WTC11 (cell line): ENCODE data around the gene REX1BD. TPM values are rescaled to one million over a fixed set of nuclear protein-coding genes. Genes with fewer than 3 reads are reported as not detected.

Experiments
- ATAC-seq: fragments of 200-7000 bp; cut with Tn5 transposase; 2 replicates; pipeline ENCODE4 v1.10.0; 2021; ENCODE audit warnings: mild to moderate bottlenecking, moderate library complexity
- CTCF ChIA-PET: fragments of 300-600 bp; sonication (Branson Sonifier 250); formaldehyde crosslinking; loops from one replicate; lab custom pipeline; 2021; ENCODE audit warnings: antibody characterized with exemption; lab: Charles Lee
- POLR2A ChIA-PET: fragments of 350-600 bp; sonication (Branson Sonifier 250); formaldehyde crosslinking; loops from one replicate; lab custom pipeline; 2021; ENCODE audit warnings: antibody characterized with exemption; lab: Charles Lee
- DNase-seq: peaks from one replicate; pipeline ENCODE4 v3.0.0; 2021; ENCODE audit warnings: low spot score
- H3K27ac Mint-ChIP-seq: 2 replicates; pipeline ENCODE4 v1.8.0; 2021; ENCODE audit warnings: mixed read lengths
- H3K27me3 Mint-ChIP-seq: 2 replicates; pipeline ENCODE4 v1.8.0; 2021; ENCODE audit warnings: low read depth, mild to moderate bottlenecking, moderate library complexity, mixed read lengths
- H3K36me3 Mint-ChIP-seq: 2 replicates; pipeline ENCODE4 v1.8.0; 2021; ENCODE audit warnings: mixed read lengths
- H3K4me1 Mint-ChIP-seq: 2 replicates; pipeline ENCODE4 v1.8.0; 2022; ENCODE audit warnings: mixed read lengths
- H3K4me3 Mint-ChIP-seq: 2 replicates; pipeline ENCODE4 v1.8.0; 2021; ENCODE audit warnings: mild to moderate bottlenecking, moderate library complexity, mixed read lengths
- H3K9me3 Mint-ChIP-seq: 2 replicates; pipeline ENCODE4 v1.8.0; 2021; ENCODE audit warnings: mixed read lengths
- CREB1 ChIP-seq: sonication (generic); formaldehyde crosslinking; IDR thresholded peaks from 2 replicates; pipeline ENCODE4 v1.8.0; 2023; ENCODE audit warnings: mild to moderate bottlenecking, missing genetic modification reagents
- CREM ChIP-seq: sonication (generic); formaldehyde crosslinking; IDR thresholded peaks from 2 replicates; pipeline ENCODE4 v1.8.1; 2022; ENCODE audit warnings: mild to moderate bottlenecking, missing genetic modification reagents, moderate library complexity
- FOXP1 ChIP-seq: sonication (generic); formaldehyde crosslinking; IDR thresholded peaks from 2 replicates; pipeline ENCODE4 v1.8.0; 2022; ENCODE audit warnings: missing genetic modification reagents, mild to moderate bottlenecking, moderate library complexity, borderline replicate concordance
- GRHL2 ChIP-seq: fragments of 250-450 bp; sonication (Bioruptor Pico); IDR thresholded peaks from 2 replicates; pipeline ENCODE4 v1.8.0; 2022; ENCODE audit warnings: mild to moderate bottlenecking, moderate library complexity; ENCODE audit not compliant: insufficient replicate concordance, severe bottlenecking
- HMGA2 ChIP-seq: fragments of 250-450 bp; sonication (Bioruptor Pico); IDR thresholded peaks from 2 replicates; pipeline ENCODE4 v1.4.0; 2021; ENCODE audit warnings: mild to moderate bottlenecking, moderate library complexity
- JAZF1 ChIP-seq: fragments of 250-450 bp; sonication (Bioruptor Pico); IDR thresholded peaks from 2 replicates; pipeline ENCODE4 v1.9.0; 2021; ENCODE audit warnings: moderate library complexity, mild to moderate bottlenecking, inconsistent platforms
- KAT7 ChIP-seq: sonication (generic); formaldehyde crosslinking; IDR thresholded peaks from 2 replicates; pipeline ENCODE4 v1.8.1; 2023; ENCODE audit warnings: missing genetic modification reagents, mild to moderate bottlenecking, borderline replicate concordance
- MYBL2 ChIP-seq: sonication (generic); formaldehyde crosslinking; IDR thresholded peaks from 2 replicates; pipeline ENCODE4 v1.8.1; 2023; ENCODE audit warnings: mild to moderate bottlenecking, moderate library complexity, missing genetic modification reagents
- NFATC4 ChIP-seq: fragments of 250-450 bp; sonication (Bioruptor Pico); IDR thresholded peaks from 2 replicates; pipeline ENCODE4 v1.9.0; 2021; ENCODE audit warnings: mild to moderate bottlenecking
- NFYB ChIP-seq: sonication (generic); formaldehyde crosslinking; conservative IDR thresholded peaks from 2 replicates; pipeline ENCODE4 v1.8.0; 2022; ENCODE audit warnings: low read depth, missing genetic modification reagents
- NR2C2 ChIP-seq: sonication (generic); formaldehyde crosslinking; IDR thresholded peaks from 2 replicates; pipeline ENCODE4 v1.8.0; 2022; ENCODE audit warnings: mild to moderate bottlenecking, missing genetic modification reagents
- OVOL2 ChIP-seq: fragments of 250-450 bp; sonication (Bioruptor Pico); IDR thresholded peaks from 2 replicates; pipeline ENCODE4 v1.9.0; 2021; ENCODE audit warnings: mild to moderate bottlenecking, borderline replicate concordance
- SMAD4 ChIP-seq: sonication (generic); formaldehyde crosslinking; IDR thresholded peaks from 2 replicates; pipeline ENCODE4 v1.8.0; 2022; ENCODE audit warnings: mild to moderate bottlenecking, missing genetic modification reagents
- SP1 ChIP-seq: sonication (generic); formaldehyde crosslinking; conservative IDR thresholded peaks from 2 replicates; pipeline ENCODE4 v1.8.1; 2022; ENCODE audit warnings: missing genetic modification reagents
- TCF7 ChIP-seq: sonication (generic); formaldehyde crosslinking; IDR thresholded peaks from 2 replicates; pipeline ENCODE4 v1.8.0; 2022; ENCODE audit warnings: mild to moderate bottlenecking, low read depth, missing genetic modification reagents, moderate library complexity
- TEAD4 ChIP-seq: sonication (generic); formaldehyde crosslinking; IDR thresholded peaks from 2 replicates; pipeline ENCODE4 v1.8.0; 2022; ENCODE audit warnings: mild to moderate bottlenecking, missing genetic modification reagents
- ZNF232 ChIP-seq: sonication (generic); formaldehyde crosslinking; IDR thresholded peaks from 2 replicates; pipeline ENCODE4 v1.8.0; 2022; ENCODE audit warnings: mild to moderate bottlenecking, missing genetic modification reagents
- ZNF317 ChIP-seq: sonication (generic); formaldehyde crosslinking; IDR thresholded peaks from 2 replicates; pipeline ENCODE4 v1.8.1; 2023; ENCODE audit warnings: low read depth, mild to moderate bottlenecking, moderate library complexity, missing genetic modification reagents, borderline replicate concordance
- total RNA-seq: library from RNA; stranded (reverse); gene quantifications from 3 replicates; pipeline ENCODE4 v1.2.3, GENCODE V29; 2021
- TF ChIP-seq, protein P1 (sequence below): sonication (generic); formaldehyde crosslinking; IDR thresholded peaks from 2 replicates; pipeline ENCODE4 v1.8.1; 2022; ENCODE audit warnings: mild to moderate bottlenecking, moderate library complexity, missing genetic modification reagents
- TF ChIP-seq, protein P2 (sequence below): sonication (generic); formaldehyde crosslinking; IDR thresholded peaks from 2 replicates; pipeline ENCODE4 v1.8.1; 2023; ENCODE audit warnings: mild to moderate bottlenecking, missing genetic modification reagents, moderate library complexity
- TF ChIP-seq, protein P3 (sequence below): fragments of 250-450 bp; sonication (Bioruptor Pico); IDR thresholded peaks from 2 replicates; pipeline ENCODE4 v1.8.0; 2021; ENCODE audit warnings: mild to moderate bottlenecking
- TF ChIP-seq, protein P4 (sequence below): fragments of 250-450 bp; sonication (Bioruptor Pico); conservative IDR thresholded peaks from 2 replicates; pipeline ENCODE4 v1.9.0; 2021; ENCODE audit warnings: mild to moderate bottlenecking
- TF ChIP-seq, protein P5 (sequence below): sonication (generic); formaldehyde crosslinking; IDR thresholded peaks from 2 replicates; pipeline ENCODE4 v1.8.1; 2023; ENCODE audit warnings: mild to moderate bottlenecking, missing genetic modification reagents

The REX1BD gene
- total RNA-seq, 1 experiment from 2014 or later = 90.2 TPM

DNA sequence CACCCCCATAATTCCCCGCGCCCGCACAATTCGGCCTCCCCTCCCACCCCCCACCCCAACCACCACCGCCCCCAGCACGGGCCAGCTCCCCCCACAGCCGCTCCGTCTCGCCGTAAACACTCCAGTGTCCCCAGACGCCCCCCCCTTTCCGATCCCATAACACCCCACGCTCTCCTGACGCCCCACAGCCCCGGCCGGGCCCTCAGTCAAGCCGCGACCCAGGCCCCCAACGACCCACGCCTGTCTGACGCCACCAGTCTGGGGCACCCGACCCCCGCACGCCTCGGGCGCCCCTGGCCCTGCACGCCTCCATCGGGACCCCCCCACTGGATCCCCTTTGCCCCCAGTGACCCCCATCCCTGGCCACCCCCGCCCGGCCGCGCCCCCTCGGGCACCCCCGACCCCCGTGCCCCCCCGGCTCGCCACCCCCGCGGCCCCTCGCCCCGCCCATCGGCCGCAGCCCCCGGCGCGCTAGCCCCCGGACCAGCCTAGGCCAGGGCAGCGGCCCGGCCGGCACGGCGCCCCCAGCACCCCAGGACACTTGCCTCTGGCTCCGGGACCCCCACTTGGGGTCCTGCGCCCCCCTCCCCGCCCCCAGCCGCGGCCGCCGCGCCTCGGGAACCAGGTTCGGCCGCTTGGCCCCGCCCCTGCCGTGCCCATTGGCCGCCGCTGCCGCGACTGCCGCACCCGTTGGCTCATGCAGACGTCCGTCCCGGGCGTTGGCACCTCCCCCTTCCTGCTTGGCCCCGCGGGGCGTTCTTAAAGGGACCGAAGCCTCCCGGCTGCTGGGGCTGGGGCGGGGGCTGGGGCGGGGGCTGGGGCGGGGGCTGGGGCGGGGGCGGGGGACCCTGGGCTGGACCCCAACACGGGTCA, 45.4 kb upstream of the REX1BD start, which contains the start of gene FKBP8:
FKBP8 (minus strand) TSS at position 633 of the 873 bp plus-strand sequence. CDS start 1,603 bp downstream, outside the sequence.
- ChIA-PET POLR2A (interaction anchor here (2.0 kb wide), 1 partner anchor 14 kb away, joined by 8 read pairs; the partner anchor contains the start of gene KXD1), CTCF (interaction anchor here (1.1 to 1.4 kb wide), 8 partner anchors 14 to 76 kb away, joined by 3 to 7 read pairs (median 4); partner anchors contain the start of gene KXD1)
- Mint-ChIP-seq H3K4me3 (peak within 1 kb of the TSS; percentile 84), H3K9me3 (no peaks in the 10 kb centered on the region), H3K4me1 (peaks cover 16% of the 10 kb centered on the region), H3K36me3 (peaks cover 20% of the 10 kb centered on the region), H3K27me3 (no peaks in the 10 kb centered on the region), H3K27ac (peak within 1 kb of the TSS; percentile 90)
- DNase-seq (peak; percentile 97), ATAC-seq (peak; percentile 96)
- TF ChIP-seq, protein P1, sequence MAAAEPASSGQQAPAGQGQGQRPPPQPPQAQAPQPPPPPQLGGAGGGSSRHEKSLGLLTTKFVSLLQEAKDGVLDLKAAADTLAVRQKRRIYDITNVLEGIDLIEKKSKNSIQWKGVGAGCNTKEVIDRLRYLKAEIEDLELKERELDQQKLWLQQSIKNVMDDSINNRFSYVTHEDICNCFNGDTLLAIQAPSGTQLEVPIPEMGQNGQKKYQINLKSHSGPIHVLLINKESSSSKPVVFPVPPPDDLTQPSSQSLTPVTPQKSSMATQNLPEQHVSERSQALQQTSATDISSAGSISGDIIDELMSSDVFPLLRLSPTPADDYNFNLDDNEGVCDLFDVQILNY = 0 out of 2 replicates have a peak, but pooled peaks have one; percentile 33
- TF ChIP-seq NFYB (CRISPR knock-in tag) = peak; percentile 93
- no peak for TF ChIP-seq GRHL2
- TF ChIP-seq SP1 (CRISPR knock-in tag) = peak; percentile 93

DNA sequence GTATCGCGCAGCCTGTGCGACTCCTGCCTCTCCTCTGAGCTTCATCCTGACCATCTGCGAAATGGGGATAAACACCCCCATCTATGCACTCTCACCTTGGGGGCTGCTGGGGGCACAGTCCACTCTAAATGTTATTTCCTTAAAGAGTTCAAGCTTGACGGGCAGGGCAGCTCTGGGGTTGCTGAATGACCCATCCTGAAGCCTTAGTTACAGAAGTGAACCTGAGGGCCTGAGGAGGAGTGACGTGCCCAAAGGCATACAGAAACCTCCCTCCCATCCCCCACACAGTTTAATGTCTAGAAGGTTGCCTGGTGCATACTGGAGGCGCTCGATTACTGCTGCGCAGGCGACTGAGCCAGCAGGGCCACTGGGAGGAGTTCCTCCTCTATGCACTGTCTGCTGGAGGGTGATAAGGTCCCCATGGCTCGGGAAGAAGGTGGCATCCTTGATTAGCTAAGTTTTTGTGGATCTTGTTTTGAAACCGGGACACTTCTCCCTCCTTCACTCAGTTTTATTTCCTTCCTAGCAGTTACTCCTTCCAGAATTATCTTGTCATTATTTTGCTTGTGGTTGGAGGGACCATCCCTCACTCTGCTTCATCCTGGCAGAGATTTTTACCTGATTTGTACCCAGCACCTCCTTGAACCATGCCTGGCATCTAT, 44.7 kb upstream of the REX1BD start:
- 0 out of 2 replicates have a peak, but pooled peaks cover 3% of the 10 kb centered on the region for H3K27me3 Mint-ChIP-seq
- H3K27ac Mint-ChIP-seq = peak overlapping the region; percentile 90
- ChIA-PET POLR2A (interaction anchor here (0.9 to 2.0 kb wide), 2 partner anchors 13 to 27 kb away, joined by 3 to 8 read pairs; partner anchors contain the start of genes KXD1 and UBA52), CTCF (interaction anchor here (1.1 to 1.4 kb wide), 7 partner anchors 14 to 77 kb away, joined by 3 to 7 read pairs (median 4); partner anchors contain the start of gene KXD1)
- H3K36me3 Mint-ChIP-seq = peaks cover 20% of the 10 kb centered on the region
- peaks cover 16% of the 10 kb centered on the region for H3K4me1 Mint-ChIP-seq
- no peaks in the 10 kb centered on the region for H3K9me3 Mint-ChIP-seq
- TF ChIP-seq TCF7 (CRISPR knock-in tag) = no peak
- TF ChIP-seq NFATC4 = no peak
- TF ChIP-seq ZNF232 (CRISPR knock-in tag) = no peak
- TF ChIP-seq, protein P2, sequence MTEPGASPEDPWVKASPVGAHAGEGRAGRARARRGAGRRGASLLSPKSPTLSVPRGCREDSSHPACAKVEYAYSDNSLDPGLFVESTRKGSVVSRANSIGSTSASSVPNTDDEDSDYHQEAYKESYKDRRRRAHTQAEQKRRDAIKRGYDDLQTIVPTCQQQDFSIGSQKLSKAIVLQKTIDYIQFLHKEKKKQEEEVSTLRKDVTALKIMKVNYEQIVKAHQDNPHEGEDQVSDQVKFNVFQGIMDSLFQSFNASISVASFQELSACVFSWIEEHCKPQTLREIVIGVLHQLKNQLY = no peak
- TF ChIP-seq SMAD4 (CRISPR knock-in tag) = no peak
- TF ChIP-seq FOXP1 (CRISPR knock-in tag) = no peak
- TF ChIP-seq TEAD4 (CRISPR knock-in tag) = no peak
- no peak for TF ChIP-seq NR2C2 (CRISPR knock-in tag)
- TF ChIP-seq ZNF317 (CRISPR knock-in tag) = no peak
- no peak for TF ChIP-seq CREB1 (CRISPR knock-in tag)
- TF ChIP-seq, all 79 proteins: peak for 0
- H3K4me3 Mint-ChIP-seq = peak overlapping the region; percentile 80
- peak; percentile 41 for DNase-seq
- ATAC-seq = peak; percentile 74

DNA sequence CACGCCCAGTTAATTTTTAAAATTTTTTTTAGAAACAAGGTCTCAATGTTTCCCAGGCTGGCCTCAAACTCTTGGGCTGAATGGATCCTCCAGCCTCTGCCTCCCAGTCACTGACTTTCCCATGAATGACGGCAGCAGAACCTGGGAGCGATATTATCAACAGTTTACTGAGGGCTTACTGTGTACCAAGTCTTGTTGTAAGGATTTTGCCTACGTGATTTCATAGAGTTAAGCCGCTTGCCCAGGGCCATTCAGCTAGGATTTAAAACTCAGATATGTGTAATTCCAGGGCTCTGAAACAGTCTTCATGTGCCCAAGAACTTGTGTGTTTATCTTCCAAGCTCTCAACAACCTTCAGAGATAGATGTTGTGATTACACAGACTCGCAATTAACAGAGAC, 37.0 kb upstream of the REX1BD start:
- ChIA-PET CTCF (interaction anchor here (0.6 to 2.0 kb wide), 6 partner anchors 23 to 138 kb away, joined by 3 to 9 read pairs (median 4); no protein-coding TSS in a partner anchor), POLR2A (interaction anchor here (0.6 to 0.7 kb wide), 2 partner anchors 11 to 289 kb away, joined by 3 to 4 read pairs; no protein-coding TSS in a partner anchor)
- H3K27me3 Mint-ChIP-seq = peaks cover 6% of the 10 kb centered on the region; the same call in 1 of the 2 replicates
- H3K9me3 Mint-ChIP-seq = no peaks in the 10 kb centered on the region
- ATAC-seq (no peak), DNase-seq (no peak)
- no peaks in the 10 kb centered on the region for H3K4me1 Mint-ChIP-seq
- no peak overlapping the region for H3K4me3 Mint-ChIP-seq
- no peaks in the 10 kb centered on the region for H3K36me3 Mint-ChIP-seq
- no peak overlapping the region for H3K27ac Mint-ChIP-seq
- TF ChIP-seq, protein P3, sequence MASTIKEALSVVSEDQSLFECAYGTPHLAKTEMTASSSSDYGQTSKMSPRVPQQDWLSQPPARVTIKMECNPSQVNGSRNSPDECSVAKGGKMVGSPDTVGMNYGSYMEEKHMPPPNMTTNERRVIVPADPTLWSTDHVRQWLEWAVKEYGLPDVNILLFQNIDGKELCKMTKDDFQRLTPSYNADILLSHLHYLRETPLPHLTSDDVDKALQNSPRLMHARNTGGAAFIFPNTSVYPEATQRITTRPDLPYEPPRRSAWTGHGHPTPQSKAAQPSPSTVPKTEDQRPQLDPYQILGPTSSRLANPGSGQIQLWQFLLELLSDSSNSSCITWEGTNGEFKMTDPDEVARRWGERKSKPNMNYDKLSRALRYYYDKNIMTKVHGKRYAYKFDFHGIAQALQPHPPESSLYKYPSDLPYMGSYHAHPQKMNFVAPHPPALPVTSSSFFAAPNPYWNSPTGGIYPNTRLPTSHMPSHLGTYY (CRISPR knock-in tag) = no peak
- no peak for TF ChIP-seq ZNF317 (CRISPR knock-in tag)
- no peak for TF ChIP-seq SMAD4 (CRISPR knock-in tag)
- TF ChIP-seq OVOL2 = no peak
- no peak for TF ChIP-seq MYBL2 (CRISPR knock-in tag)
- TF ChIP-seq, protein P4, sequence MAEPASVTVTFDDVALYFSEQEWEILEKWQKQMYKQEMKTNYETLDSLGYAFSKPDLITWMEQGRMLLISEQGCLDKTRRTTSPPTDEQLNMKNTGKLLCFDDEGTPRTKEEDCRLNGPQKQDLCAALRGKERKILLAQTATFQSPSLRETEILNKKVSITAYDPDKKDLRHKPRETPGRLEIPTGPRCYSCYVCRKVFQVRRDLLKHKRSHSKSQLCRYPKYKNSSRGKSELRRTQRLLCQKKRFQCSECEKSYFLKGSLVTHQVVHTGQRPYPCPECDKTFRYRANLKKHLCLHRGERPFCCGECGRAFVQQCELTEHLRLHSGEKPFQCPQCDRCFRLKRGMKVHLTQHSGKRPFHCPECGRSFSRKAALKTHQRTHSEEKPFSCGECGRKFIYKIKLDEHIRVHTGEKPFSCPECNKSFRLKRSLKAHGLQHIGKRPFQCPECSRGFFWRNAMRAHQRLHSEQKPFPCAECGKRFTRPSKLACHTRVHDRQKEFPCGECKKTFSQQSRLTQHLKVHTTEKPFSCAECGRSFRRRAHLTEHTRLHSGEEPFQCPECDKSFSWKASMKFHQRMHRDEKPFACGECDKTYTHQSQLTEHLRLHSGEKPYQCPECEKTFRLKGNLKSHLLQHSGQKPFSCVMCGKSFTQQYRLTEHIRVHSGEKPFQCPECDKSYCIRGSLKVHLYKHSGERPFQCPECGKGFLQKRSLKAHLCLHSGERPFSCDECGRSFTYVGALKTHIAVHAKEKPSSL (CRISPR knock-in tag) = no peak
- no peak for TF ChIP-seq NR2C2 (CRISPR knock-in tag)
- no peak for TF ChIP-seq KAT7 (CRISPR knock-in tag)
- TF ChIP-seq, protein P5, sequence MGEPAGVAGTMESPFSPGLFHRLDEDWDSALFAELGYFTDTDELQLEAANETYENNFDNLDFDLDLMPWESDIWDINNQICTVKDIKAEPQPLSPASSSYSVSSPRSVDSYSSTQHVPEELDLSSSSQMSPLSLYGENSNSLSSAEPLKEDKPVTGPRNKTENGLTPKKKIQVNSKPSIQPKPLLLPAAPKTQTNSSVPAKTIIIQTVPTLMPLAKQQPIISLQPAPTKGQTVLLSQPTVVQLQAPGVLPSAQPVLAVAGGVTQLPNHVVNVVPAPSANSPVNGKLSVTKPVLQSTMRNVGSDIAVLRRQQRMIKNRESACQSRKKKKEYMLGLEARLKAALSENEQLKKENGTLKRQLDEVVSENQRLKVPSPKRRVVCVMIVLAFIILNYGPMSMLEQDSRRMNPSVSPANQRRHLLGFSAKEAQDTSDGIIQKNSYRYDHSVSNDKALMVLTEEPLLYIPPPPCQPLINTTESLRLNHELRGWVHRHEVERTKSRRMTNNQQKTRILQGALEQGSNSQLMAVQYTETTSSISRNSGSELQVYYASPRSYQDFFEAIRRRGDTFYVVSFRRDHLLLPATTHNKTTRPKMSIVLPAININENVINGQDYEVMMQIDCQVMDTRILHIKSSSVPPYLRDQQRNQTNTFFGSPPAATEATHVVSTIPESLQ (CRISPR knock-in tag) = no peak
- TF ChIP-seq CREM = no peak
- TF ChIP-seq JAZF1 (CRISPR knock-in tag) = no peak
- TF ChIP-seq HMGA2 (CRISPR knock-in tag) = no peak
